Heart left ventricle (tissue), 16 donors: Measurements from ENCODE around the gene KIAA1614. TPM values are rescaled to one million over a fixed set of nuclear protein-coding genes. Genes with fewer than 3 reads are reported as not detected.

Experiments
- ATAC-seq, 4 donors: fragments of 200-7000 bp; cut with Tn5 transposase; one replicate each; pipeline ENCODE4 v1.9.1; 2020 to 2022; ENCODE audit warnings: moderate library complexity in 4 of 4, mild to moderate bottlenecking in 3 of 4, moderate number of reproducible peaks in 1 of 4
- DNase-seq, 5 donors: peaks; one replicate each; pipeline ENCODE4 v3.0.0-alpha.2; 2020
- H3K27ac ChIP-seq, 12 donors: fragments of 200-600 bp; sonication (generic) in 4 of 12; one replicate each; pipeline versions ENCODE4 v1.5.0 to v1.8.0; 2016 to 2022; ENCODE audit warnings: mild to moderate bottlenecking in 2 of 12
- H3K27me3 ChIP-seq, 9 donors: fragments of 200-600 bp; sonication (generic) in 2 of 9; one replicate each; pipeline versions ENCODE4 v1.5.1 to v1.8.0; 2016 to 2022; ENCODE audit warnings: mild to moderate bottlenecking in 3 of 9
- H3K36me3 ChIP-seq, 9 donors: fragments of 200-600 bp; sonication (generic) in 2 of 9; one replicate each; pipeline versions ENCODE4 v1.5.0 to v1.8.0; 2018 to 2022; ENCODE audit warnings: mild to moderate bottlenecking in 2 of 9
- H3K4me1 ChIP-seq, 12 donors: fragments of 200-600 bp; sonication (generic) in 4 of 12; one replicate each; pipeline versions ENCODE4 v1.5.0 to v1.8.0; 2016 to 2022; ENCODE audit warnings: mild to moderate bottlenecking in 3 of 12
- H3K4me3 ChIP-seq, 12 donors: fragments of 200-600 bp; sonication (generic) in 4 of 12; one replicate each; pipeline versions ENCODE4 v1.5.0 to v1.8.0; 2017 to 2022; ENCODE audit warnings: mild to moderate bottlenecking in 9 of 12, moderate library complexity in 4 of 12
- H3K9me3 ChIP-seq, 12 donors: fragments of 200-600 bp; sonication (generic) in 4 of 12; one replicate each; pipeline versions ENCODE4 v1.5.0 to v1.8.0; 2016 to 2022; ENCODE audit warnings: mild to moderate bottlenecking in 1 of 12
- CTCF ChIP-seq, 12 donors: fragments of 200-600 bp; sonication (generic) in 4 of 12; IDR thresholded peaks; one replicate each; pipeline versions ENCODE4 v1.5.0 to v1.8.0; 2018 to 2022; ENCODE audit warnings: antibody characterized with exemption in 12 of 12, mild to moderate bottlenecking in 5 of 12
- POLR2A ChIP-seq, 2 donors: fragments of 450-650 bp; IDR thresholded peaks; one replicate each; pipeline ENCODE4 v1.6.1; 2017; ENCODE audit warnings: antibody characterized with exemption in 2 of 2, mild to moderate bottlenecking in 2 of 2, moderate library complexity in 2 of 2
- WGBS, 4 donors: extraction: QIAGEN DNeasy Blood & Tissue Kit in 2 of 4; methylation state at CpG; one replicate each; pipeline versions ENCODE4 v1.1.5 to v1.1.7; 2013 to 2018; 5-methylcytosine and 5-hydroxymethylcytosine counted together
- intact Hi-C, 10 donors: fragments of 100-400 bp; cut with DNase I; formaldehyde crosslinking; loops; one replicate each; pipeline versions ENCODE4 v1.11.1 to v1.14.2; 2022
- polyA plus RNA-seq, 2 donors: library from polyadenylated mRNA; stranded (reverse); fragments of 200-250 nt; gene quantifications; one replicate each; pipeline ENCODE4 v1.2.3, GENCODE V29; 2013
- total RNA-seq, 9 donors: library from RNA; depleted of rRNA in 2 of 9; stranded (reverse); fragments of >200 nt in 2 of 9; fragmentation: NEBNext Ultra II Directional in 3 of 9; extraction: Animal tissue kit (Norgen Biotek cat#: 25700) in 3 of 9; gene quantifications; one replicate each; pipeline versions ENCODE4 v1.1.0 to v1.2.4, GENCODE V29; 2016 to 2023
- donor health status: ischemic (EF 13 %, LVEDD 7.1; RV severe dilation, severe dysfunction).
- donor health status: healthy with polysubstance abuse.
- donor health status: DM: no; HTN: yes; CAD: no.
- donor health status: DM: no; HTN: no; CAD: no.
- donor health status: ischemic (EF 25% LVEDD 6.9; RV normal size, moderate dysfunction).
- donor health status: ischemic (EF 25% LVEDD 5.7; RV mildly dilated, moderate dysfunction).
- donor health status: healthy.
- donor health status: DM: yes; HTN: yes; CAD: no.
- donor health status: ischemic (EF 35%, LVEDD 5.7; RV mildly dilated, moderate dysfunction).
- donor health status: nonischemic (EF 11% LVEDD 7.7; RV severe dilation, severe dysfunction).
- donor health status: DM: yes; HTN: yes; CAD: no.
- donor health status: PGD.
- donor health status: ischemic (EF 29% LVEDD 5.4; RV normal size, mild dysfunction).
- donor health status: nonischemic (EF 23%, LVEDD 6.1; RV moderate dilation, normal function).

The KIAA1614 gene
- total and polyA plus RNA-seq, 11 donors, result 4.3 to 12.1 (median 6.5) TPM

GRCh38 chr1:180945551-180945950 is 32.9 kb downstream of the KIAA1614 start:
- Histone ChIP-seq H3K27me3 (no peaks in the 10 kb centered on the region), H3K36me3 (peaks cover 0 to 68% (median 37%) of the 10 kb centered on the region in 9 donors), H3K9me3 (no peaks in the 10 kb centered on the region), H3K4me3 (no peak overlapping the region), H3K4me1 (no peaks in the 10 kb centered on the region), H3K27ac (no peak overlapping the region)
- DNase-seq, result no peak
- ATAC-seq, result no peak
- intact Hi-C loops, result no loop called here
- TF ChIP-seq CTCF (IDR thresholded peaks at IDR 0.05), result no peak
- no peak for TF ChIP-seq POLR2A (IDR thresholded peaks at IDR 0.05)
- 85 to 98% (median 94%) methylated on average over 7 to 8 of the region's 8 CpGs for WGBS, 4 donors

- intact Hi-C loops, result no loop called here
- Histone ChIP-seq H3K36me3 (peaks cover 0 to 68% (median 39%) of the 10 kb centered on the region in 9 donors), H3K9me3 (no peaks in the 10 kb centered on the region), H3K27me3 (no peaks in the 10 kb centered on the region), H3K4me1 (no peaks in the 10 kb centered on the region), H3K4me3 (no peak overlapping the region), H3K27ac (no peak overlapping the region)
- no peak for ATAC-seq
- TF ChIP-seq CTCF (IDR thresholded peaks at IDR 0.05) (no peak), POLR2A (IDR thresholded peaks at IDR 0.05) (no peak)
- 88 to 94% (median 91%) methylated on average over 7 of the region's 7 CpGs for WGBS, 4 donors
- no peak for DNase-seq
Observed at GRCh38 chr1:180946056-180946455, 33.4 kb downstream of the KIAA1614 start.

GRCh38 chr1:180946541-180947498 is 34.1 kb downstream of the KIAA1614 start:
- H3K9me3 ChIP-seq, result no peaks in the 10 kb centered on the region
- H3K36me3 ChIP-seq, result peaks cover 0 to 65% (median 35%) of the 10 kb centered on the region in 9 donors
- DNase-seq, result no peak
- no peak overlapping the region for H3K27ac ChIP-seq
- TF ChIP-seq CTCF (IDR thresholded peaks at IDR 0.05), result no peak
- no peak for TF ChIP-seq POLR2A (IDR thresholded peaks at IDR 0.05)
- H3K4me1 ChIP-seq, result peaks cover 0 to 2% (median 0%) of the 10 kb centered on the region in 12 donors
- WGBS, 4 donors, result 83 to 95% (median 90%) methylated on average over 18 of the region's 18 CpGs
- ATAC-seq, result no peak
- no peak overlapping the region for H3K4me3 ChIP-seq
- intact Hi-C loops, result no loop called here
- H3K27me3 ChIP-seq, result no peaks in the 10 kb centered on the region

GRCh38 chr1:180947499-180947885 is 34.8 kb downstream of the KIAA1614 start:
- WGBS, 4 donors, result 92 to 97% (median 96%) methylated on average over 6 of the region's 6 CpGs
- peaks cover 0 to 59% (median 31%) of the 10 kb centered on the region in 9 donors for H3K36me3 ChIP-seq
- DNase-seq (no peak), ATAC-seq (no peak)
- H3K4me3 ChIP-seq, result no peak overlapping the region
- intact Hi-C loops, result no loop called here
- no peak overlapping the region for H3K27ac ChIP-seq
- no peaks in the 10 kb centered on the region for H3K9me3 ChIP-seq
- peaks cover 0 to 6% (median 0%) of the 10 kb centered on the region in 12 donors for H3K4me1 ChIP-seq
- no peaks in the 10 kb centered on the region for H3K27me3 ChIP-seq
- no peak for TF ChIP-seq POLR2A (IDR thresholded peaks at IDR 0.05)
- TF ChIP-seq CTCF (IDR thresholded peaks at IDR 0.05), result no peak
